ENCODE data around the gene HES1. TPM values are rescaled to one million over a fixed set of nuclear protein-coding genes. Genes with fewer than 3 reads are reported as not detected.

The HES1 gene
- polyA plus RNA-seq, 1 donor (not counting 4 experiments of a cell fraction or from before 2014, with no cell fraction given), result 138 TPM

DNA sequence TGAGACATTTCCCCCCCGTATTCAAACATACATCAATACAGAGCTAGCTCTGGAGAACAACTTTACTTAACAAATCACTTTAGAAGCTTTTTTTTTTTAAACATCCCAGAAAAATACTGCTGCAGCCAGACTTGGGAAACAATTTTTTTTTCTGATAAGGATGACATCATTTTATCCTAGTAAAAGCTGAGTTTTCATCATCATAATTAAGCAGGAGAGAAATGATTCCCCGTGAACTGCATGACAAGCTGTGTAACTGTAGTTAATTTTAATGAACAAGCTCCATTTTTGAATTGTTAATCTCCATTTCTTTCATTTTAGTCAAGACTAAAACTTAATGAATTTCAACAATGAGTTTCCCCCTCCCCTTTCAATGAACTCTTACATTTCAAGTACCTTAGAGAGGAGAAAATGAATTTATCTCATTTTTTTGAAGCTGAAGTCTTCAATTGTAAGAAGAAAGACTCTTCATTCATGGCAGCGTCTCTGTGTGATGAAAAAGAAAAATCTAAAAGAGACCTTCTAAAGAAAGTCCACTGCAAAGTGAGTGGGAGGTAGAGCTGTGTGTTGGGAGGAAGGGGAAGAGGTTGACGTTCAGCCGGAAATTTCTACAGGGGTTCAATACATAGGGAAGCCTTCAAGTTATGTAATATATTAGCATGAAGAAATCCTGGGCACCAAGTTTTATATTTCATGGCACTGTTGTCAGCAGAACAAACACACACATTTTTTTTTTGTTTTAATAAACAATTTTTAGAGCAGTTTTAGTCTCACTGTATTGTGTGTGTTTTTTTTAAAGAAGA, 31.7 kb downstream of the HES1 start:
- DNase-seq (ENCODE audit: low read depth, low spot score), result no peak
- Histone ChIP-seq H4K20me1 (ENCODE audit: control insufficient read depth, extremely low read depth, insufficient read depth, low read length) (no peaks in the 10 kb centered on the region), H3K9ac (ENCODE audit: control insufficient read depth, extremely low read depth, insufficient read depth, low read length) (no peak overlapping the region), H3K4me1 (ENCODE audit: control insufficient read depth, extremely low read depth, insufficient read depth, low read length) (no peaks in the 10 kb centered on the region), H3K27me3 (ENCODE audit: control insufficient read depth, extremely low read depth, insufficient read depth, low read length) (peaks cover 8% of the 10 kb centered on the region), H3K4me3 (ENCODE audit: control insufficient read depth in 2 of 3, extremely low read depth in 1 of 3, insufficient read depth in 2 of 3, low read depth in 1 of 3, low read length in 3 of 3) (no peak overlapping the region), H3K9me1 (ENCODE audit: control insufficient read depth, extremely low read depth, insufficient read depth, low read length) (no peaks in the 10 kb centered on the region), H3K4me2 (ENCODE audit: control insufficient read depth, extremely low read depth, insufficient read depth, low read depth, low read length) (no peak overlapping the region), H3K79me2 (ENCODE audit: control insufficient read depth, insufficient read depth, low read length) (no peaks in the 10 kb centered on the region), H2AFZ (ENCODE audit: control insufficient read depth, low read length) (no peak overlapping the region), H3K9me3 (ENCODE audit: control insufficient read depth, low read depth, low read length) (no peaks in the 10 kb centered on the region), H3K36me3 (ENCODE audit: control insufficient read depth in 2 of 2, extremely low read depth in 1 of 2, insufficient read depth in 2 of 2, low read length in 2 of 2) (no peaks in the 10 kb centered on the region), H3K27ac (ENCODE audit: control insufficient read depth, insufficient read depth, low read length) (no peak overlapping the region)
- dilution Hi-C loops (cut with MboI; ENCODE audit: extremely low pct_ligation_motif_present, low sequenced_read_pairs), result loop anchor here (25.0 kb wide), 1 partner anchor 145 kb away; no protein-coding TSS in a partner anchor
- TF ChIP-seq, protein P1, sequence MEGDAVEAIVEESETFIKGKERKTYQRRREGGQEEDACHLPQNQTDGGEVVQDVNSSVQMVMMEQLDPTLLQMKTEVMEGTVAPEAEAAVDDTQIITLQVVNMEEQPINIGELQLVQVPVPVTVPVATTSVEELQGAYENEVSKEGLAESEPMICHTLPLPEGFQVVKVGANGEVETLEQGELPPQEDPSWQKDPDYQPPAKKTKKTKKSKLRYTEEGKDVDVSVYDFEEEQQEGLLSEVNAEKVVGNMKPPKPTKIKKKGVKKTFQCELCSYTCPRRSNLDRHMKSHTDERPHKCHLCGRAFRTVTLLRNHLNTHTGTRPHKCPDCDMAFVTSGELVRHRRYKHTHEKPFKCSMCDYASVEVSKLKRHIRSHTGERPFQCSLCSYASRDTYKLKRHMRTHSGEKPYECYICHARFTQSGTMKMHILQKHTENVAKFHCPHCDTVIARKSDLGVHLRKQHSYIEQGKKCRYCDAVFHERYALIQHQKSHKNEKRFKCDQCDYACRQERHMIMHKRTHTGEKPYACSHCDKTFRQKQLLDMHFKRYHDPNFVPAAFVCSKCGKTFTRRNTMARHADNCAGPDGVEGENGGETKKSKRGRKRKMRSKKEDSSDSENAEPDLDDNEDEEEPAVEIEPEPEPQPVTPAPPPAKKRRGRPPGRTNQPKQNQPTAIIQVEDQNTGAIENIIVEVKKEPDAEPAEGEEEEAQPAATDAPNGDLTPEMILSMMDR (optimal IDR thresholded peaks at IDR 0.05 in 1 of 3, IDR thresholded peaks at IDR 0.05 in 1 of 3, conservative IDR thresholded peaks at IDR 0.05 in 1 of 3; ENCODE audit: extremely low read depth in 1 of 3, insufficient read depth in 2 of 3, low read length in 3 of 3), result no peak
- TF ChIP-seq EZH2 (IDR thresholded peaks at IDR 0.05; ENCODE audit: low read length), result no peak
- no peak for FAIRE-seq

DNA sequence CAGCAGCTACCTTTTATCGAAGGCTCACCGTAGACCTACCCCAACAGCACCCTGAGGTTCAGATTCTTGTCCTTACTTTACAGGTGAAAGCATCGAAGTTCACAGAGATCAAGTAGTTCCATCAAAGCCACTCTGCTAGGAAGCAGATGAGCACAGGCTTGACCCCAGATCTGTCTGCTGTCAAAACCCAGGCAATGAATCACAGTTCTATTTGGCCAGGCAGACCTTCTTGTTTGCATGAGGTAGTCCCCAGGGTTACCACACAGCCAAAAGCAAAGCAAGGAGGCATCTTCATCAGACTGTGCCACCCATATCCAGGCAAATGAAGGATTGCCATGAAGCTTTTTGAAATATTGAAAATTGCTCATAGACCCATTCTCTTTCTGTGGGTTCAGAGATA, 33.0 kb downstream of the HES1 start:
- no peak overlapping the region for H3K4me3 ChIP-seq (ENCODE audit: control insufficient read depth in 2 of 3, extremely low read depth in 1 of 3, insufficient read depth in 2 of 3, low read depth in 1 of 3, low read length in 3 of 3)
- H3K27me3 ChIP-seq (ENCODE audit: control insufficient read depth, extremely low read depth, insufficient read depth, low read length), result peaks cover 8% of the 10 kb centered on the region
- no peak overlapping the region for H3K27ac ChIP-seq (ENCODE audit: control insufficient read depth, insufficient read depth, low read length)
- H3K4me2 ChIP-seq (ENCODE audit: control insufficient read depth, extremely low read depth, insufficient read depth, low read depth, low read length), result no peak overlapping the region
- H2AFZ ChIP-seq (ENCODE audit: control insufficient read depth, low read length), result no peak overlapping the region
- DNase-seq (ENCODE audit: low read depth, low spot score), result no peak
- H4K20me1 ChIP-seq (ENCODE audit: control insufficient read depth, extremely low read depth, insufficient read depth, low read length), result no peaks in the 10 kb centered on the region
- TF ChIP-seq, protein P1 (optimal IDR thresholded peaks at IDR 0.05 in 1 of 3, IDR thresholded peaks at IDR 0.05 in 1 of 3, conservative IDR thresholded peaks at IDR 0.05 in 1 of 3; ENCODE audit: extremely low read depth in 1 of 3, insufficient read depth in 2 of 3, low read length in 3 of 3), result no peak
- no peak for TF ChIP-seq EZH2 (IDR thresholded peaks at IDR 0.05; ENCODE audit: low read length)
- no peaks in the 10 kb centered on the region for H3K4me1 ChIP-seq (ENCODE audit: control insufficient read depth, extremely low read depth, insufficient read depth, low read length)
- H3K79me2 ChIP-seq (ENCODE audit: control insufficient read depth, insufficient read depth, low read length), result no peaks in the 10 kb centered on the region
- H3K9me3 ChIP-seq (ENCODE audit: control insufficient read depth, low read depth, low read length), result no peaks in the 10 kb centered on the region
- dilution Hi-C loops (cut with MboI; ENCODE audit: extremely low pct_ligation_motif_present, low sequenced_read_pairs), result loop anchor here (25.0 kb wide), 1 partner anchor 143 kb away; no protein-coding TSS in a partner anchor
- H3K9me1 ChIP-seq (ENCODE audit: control insufficient read depth, extremely low read depth, insufficient read depth, low read length), result no peaks in the 10 kb centered on the region
- H3K9ac ChIP-seq (ENCODE audit: control insufficient read depth, extremely low read depth, insufficient read depth, low read length), result no peak overlapping the region
- no peak for FAIRE-seq
- no peaks in the 10 kb centered on the region for H3K36me3 ChIP-seq (ENCODE audit: control insufficient read depth in 2 of 2, extremely low read depth in 1 of 2, insufficient read depth in 2 of 2, low read length in 2 of 2)

All from keratinocyte (primary cell).